ENCODE data around the gene CMTM5.
"Not testable (repeated sequence)": the region's sequence is repeated elsewhere in the genome, so short reads cannot be mapped to it uniquely, and the experiment has no call there.

CMTM5 gene

GRCh38 chr14:23411563-23412525 lies 35.0 kb downstream of the CMTM5 start:
- no peak for TF ChIP-seq CTCF (conservative IDR thresholded peaks at IDR 0.05; ENCODE audit: low read length)

GRCh38 chr14:23413681-23414080 lies 36.8 kb downstream of the CMTM5 start:
- no peak for TF ChIP-seq CTCF (conservative IDR thresholded peaks at IDR 0.05; ENCODE audit: low read length)
- H3K4me3 ChIP-seq (ENCODE audit: low read length) = no peak overlapping the region
- DNase-seq (ENCODE audit: low read depth) = no peak

More at GRCh38 chr14:23411563-23412525, 35.0 kb downstream of the CMTM5 start:
- DNase-seq (ENCODE audit: low read depth) = no peak
- no peak overlapping the region for H3K4me3 ChIP-seq (ENCODE audit: low read length)

- no peak for DNase-seq (ENCODE audit: low read depth)
- TF ChIP-seq CTCF (conservative IDR thresholded peaks at IDR 0.05; ENCODE audit: low read length) = no peak
- no peak overlapping the region for H3K4me3 ChIP-seq (ENCODE audit: low read length)
Observed at GRCh38 chr14:23414254-23414653, 37.4 kb downstream of the CMTM5 start.

GRCh38 chr14:23414906-23415820 lies 38.3 kb downstream of the CMTM5 start:
- no peak for TF ChIP-seq CTCF (conservative IDR thresholded peaks at IDR 0.05; ENCODE audit: low read length)
- DNase-seq (ENCODE audit: low read depth) = no peak
- H3K4me3 ChIP-seq (ENCODE audit: low read length) = no peak overlapping the region

- no peak for DNase-seq (ENCODE audit: low read depth)
- H3K4me3 ChIP-seq (ENCODE audit: low read length) = no peak overlapping the region
- TF ChIP-seq CTCF (conservative IDR thresholded peaks at IDR 0.05; ENCODE audit: low read length) = no peak
Observed at GRCh38 chr14:23415821-23416778, 39.3 kb downstream of the CMTM5 start.

GRCh38 chr14:23416801-23417200 lies 40.0 kb downstream of the CMTM5 start:
- H3K4me3 ChIP-seq (ENCODE audit: low read length) = no peak overlapping the region
- DNase-seq (ENCODE audit: low read depth) = no peak
- no peak for TF ChIP-seq CTCF (conservative IDR thresholded peaks at IDR 0.05; ENCODE audit: low read length)

GRCh38 chr14:23417269-23417668 lies 40.4 kb downstream of the CMTM5 start:
- DNase-seq (ENCODE audit: low read depth); H3K4me3 ChIP-seq (ENCODE audit: low read length): not testable (repeated sequence)

All from AG10803 (cell line).